T1000 (cell line): ENCODE data around the gene RREB1.
"Not testable (repeated sequence)": the region's sequence is repeated elsewhere in the genome, so short reads cannot be mapped to it uniquely, and the experiment has no call there.

Experiments used
- DNase-seq: peaks from one replicate; lab custom pipeline; 2025; ENCODE audit warnings: mixed read lengths; lab: John Stamatoyannopoulos, UW

Gene RREB1

DNA sequence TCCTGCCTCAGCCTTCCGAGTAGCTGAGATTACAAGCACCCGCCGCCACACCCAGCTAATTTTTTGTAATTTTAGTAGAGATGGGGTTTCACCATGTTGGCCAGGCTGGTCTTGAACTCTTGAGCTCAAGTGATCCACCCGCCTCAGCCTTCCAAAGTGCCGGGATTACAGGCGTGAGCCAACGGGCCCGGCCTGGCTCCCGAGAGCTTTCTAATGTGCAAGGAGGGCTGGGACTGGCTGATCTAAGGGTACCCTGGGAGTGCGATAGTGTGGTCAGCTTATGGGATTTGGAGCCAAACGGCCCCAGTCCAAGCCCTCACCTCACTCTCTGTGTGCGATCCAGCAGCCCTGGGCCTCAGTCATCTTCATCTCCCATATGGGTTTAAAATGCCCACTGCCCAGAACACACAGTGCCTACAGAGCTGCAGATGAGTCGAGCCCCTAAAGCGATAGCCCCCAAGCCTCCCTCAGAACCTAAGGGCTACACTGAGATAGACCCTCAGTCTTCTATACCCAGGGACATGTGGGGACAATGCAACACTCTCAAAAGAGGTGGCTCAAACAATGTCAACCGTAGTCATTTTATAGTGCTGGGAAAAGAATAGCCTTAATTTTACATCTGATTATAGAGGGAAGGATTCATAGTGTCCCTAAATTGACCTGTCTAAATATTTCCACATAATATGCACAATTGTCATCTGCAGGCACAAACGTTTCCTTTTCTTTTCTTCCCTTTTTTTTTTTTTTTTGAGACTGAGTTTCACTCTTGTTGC lies 155.2 kb downstream of the RREB1 start:
- no peak for DNase-seq

DNA sequence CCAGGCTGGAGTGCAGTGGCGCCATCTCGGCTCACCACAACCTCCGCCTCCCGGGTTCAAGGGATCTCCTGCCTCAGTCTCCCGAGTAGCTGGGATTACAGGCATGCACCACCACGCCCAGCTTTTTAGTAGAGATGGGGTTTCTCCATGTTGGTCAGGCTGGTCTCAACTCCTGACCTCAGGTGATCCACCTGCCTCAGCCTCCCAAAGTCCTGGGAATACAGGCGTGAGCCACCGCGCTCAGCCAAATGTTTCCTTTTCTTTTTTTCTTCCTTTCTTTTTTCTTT lies 155.7 kb downstream of the RREB1 start:
- not testable (repeated sequence) for DNase-seq

GRCh38 chr6:7264041-7264440 lies 156.3 kb downstream of the RREB1 start:
- DNase-seq = no peak

DNA sequence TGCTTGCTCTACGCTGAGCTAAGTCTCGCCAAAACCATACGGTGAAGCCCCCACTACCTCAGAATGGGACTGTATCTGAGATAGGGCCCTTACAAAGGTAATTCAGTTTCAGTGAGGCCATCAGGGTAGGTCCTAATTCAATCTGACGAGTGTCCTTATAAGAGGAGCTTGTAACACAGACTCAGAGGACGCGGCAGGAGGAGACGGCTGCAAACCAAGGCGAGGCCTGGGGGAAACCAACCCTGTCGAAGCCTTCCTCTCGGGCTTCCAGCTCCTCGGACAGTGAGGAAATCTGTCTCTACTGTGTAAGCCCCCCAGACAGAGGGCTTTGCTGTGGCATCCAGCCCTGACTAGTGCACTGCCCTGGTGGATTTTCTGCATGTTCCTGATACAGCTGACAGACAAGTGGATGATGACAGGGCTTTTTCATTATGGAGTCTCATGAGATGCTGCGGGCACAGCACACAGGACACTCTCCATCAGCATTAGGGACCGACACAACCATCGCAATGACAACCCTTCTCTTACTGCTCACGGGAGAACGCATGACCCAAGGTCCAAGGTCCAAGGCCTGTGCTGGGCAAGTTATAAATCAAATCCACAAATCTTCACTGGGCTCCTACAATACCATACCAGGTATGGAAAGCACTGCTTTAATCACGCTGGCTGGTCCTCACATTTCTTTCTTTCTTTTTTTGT lies 157.1 kb downstream of the RREB1 start:
- DNase-seq = no peak

DNA sequence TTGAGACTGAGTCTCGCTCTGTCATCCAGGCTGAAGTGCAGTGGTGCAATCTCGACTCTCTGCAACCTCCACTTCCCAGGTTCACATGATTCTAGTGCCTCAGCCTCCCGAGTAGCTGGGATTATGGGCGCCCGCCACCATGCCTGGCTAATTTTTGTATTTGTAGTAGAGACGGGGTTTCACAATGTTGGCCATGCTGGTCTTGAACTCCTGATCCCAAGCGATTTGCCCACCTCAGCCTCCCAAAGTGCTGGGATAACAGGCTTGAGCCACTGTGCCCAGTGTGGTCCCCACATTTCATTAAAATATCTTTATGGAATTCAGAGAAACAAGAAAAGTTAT lies 157.6 kb downstream of the RREB1 start:
- not testable (repeated sequence) for DNase-seq

- DNase-seq = no peak
Measured at GRCh38 chr6:7267071-7267465, 159.3 kb downstream of the RREB1 start.

- peak; percentile 86 for DNase-seq
Measured at GRCh38 chr6:7267466-7268091, 159.8 kb downstream of the RREB1 start.

- no peak for DNase-seq
Measured at GRCh38 chr6:7268362-7268761, 160.6 kb downstream of the RREB1 start.

DNA sequence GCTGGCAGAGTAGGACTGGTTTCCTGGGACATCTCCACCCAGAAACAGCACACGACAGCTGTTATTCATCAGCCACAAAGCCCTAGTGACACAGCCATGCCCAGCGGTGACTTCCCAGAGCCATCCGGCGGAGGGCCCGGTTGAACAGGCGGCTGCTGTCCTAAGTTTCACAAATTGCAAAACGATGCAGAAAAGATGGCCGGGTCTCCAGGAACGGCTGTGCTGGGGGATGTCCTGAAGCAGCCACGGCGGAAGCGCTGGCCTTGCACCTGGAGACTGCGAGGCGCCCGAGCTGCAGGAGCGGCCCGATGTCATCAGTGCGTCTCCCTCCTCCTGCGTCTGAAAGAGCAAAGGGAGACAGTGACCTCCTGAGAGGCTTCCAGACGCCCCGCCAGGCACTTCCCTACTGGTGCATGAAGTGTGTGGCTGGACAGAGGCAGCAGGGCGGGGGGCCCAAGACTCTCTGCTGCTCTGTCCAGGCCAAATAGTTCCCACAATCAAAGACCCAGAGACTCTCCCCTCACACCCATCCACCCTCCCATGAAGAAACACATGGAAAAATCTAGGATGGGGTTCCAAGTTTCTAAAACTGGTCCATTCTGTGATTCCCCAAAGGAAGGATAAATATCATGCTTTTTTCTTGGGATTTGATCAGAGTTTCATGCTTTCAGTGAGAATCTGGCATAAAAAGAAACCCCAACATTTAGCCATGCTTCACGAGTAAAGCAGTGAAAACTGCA lies 161.2 kb downstream of the RREB1 start:
- no peak for DNase-seq

GRCh38 chr6:7269816-7270215 lies 162.1 kb downstream of the RREB1 start:
- no peak for DNase-seq

GRCh38 chr6:7270320-7271204 lies 162.8 kb downstream of the RREB1 start:
- DNase-seq = no peak

GRCh38 chr6:7271205-7271534 lies 163.4 kb downstream of the RREB1 start:
- no peak for DNase-seq

DNA sequence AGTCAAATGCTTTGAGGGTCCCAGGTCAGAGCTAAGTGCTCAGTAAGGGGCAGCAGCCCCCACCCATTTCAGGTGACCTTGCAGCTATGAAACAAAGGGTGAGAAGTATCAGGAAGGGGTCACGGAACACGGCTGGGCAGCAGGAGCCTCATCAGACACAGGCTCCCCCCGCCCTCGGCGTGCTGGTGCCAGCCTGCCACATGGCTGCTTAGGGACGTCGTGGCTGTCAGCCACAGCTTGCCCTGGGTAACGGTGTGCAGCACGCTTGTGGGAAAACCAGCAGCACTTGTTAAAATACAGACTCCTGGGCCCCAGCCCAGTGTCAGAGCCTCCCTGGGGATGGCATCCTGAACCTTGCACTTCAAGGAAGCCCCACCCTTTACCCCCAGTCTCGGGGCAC lies 165.9 kb downstream of the RREB1 start:
- DNase-seq = no peak

- DNase-seq = not testable (repeated sequence)
Measured at GRCh38 chr6:7274525-7274924, 166.8 kb downstream of the RREB1 start.

GRCh38 chr6:7276199-7276524 lies 168.4 kb downstream of the RREB1 start:
- no peak for DNase-seq

DNA sequence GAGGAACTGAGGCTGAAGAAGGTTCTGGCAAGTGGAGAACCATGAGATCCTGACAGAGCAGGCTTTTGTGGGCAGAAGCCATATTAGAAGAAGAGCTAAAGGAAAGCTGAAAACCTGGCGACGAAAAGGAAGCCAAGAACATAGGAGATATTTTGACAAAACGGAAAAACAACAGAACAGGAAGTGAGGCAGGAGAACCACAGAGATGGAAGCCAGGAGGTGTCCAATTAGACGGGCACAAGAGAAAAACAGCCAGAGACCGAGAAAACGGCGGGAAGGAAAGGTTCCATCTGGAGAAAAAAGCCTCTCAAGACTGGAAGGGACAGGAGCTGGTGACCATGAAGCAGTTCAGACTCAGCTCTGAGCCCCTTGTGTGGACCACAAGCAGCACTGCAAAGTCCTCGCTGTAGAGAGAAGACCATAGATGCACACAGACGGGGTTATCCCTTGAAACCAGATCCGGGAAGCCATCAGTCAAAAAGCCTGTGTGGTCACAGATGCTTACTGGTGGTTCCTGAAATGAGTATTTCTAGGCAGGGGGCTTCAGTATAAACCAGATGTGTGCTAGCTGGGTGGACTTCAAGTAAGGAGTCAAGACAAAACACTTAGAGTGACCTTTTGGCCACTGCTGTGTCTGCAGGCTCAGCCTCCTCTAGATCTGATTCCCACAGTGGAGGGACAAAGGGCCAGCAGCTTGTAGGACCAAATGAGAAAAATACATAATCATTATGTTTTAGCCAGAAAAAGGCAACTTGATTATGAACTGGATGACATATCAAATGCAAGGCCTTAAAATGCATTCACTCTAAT lies 174.5 kb downstream of the RREB1 start:
- no peak for DNase-seq

DNA sequence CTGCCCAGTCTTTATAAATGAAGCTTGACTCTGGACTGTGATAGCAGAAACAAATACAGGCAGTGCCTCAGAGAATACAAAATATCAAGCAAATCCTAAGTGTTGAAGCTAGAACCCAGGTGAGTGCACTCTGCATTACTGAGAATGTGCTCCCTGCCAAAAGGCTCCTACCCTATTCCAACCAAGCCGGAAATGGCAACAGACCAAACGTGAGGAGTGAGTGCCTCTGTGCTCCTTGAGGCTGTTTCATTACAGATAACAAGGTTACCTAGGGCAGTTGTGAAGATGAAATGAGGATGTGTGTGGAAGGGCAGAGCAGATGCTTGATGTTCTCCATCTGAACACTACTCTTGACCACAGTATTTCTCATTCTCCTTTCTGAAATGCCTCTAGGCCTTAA lies 175.9 kb downstream of the RREB1 start:
- DNase-seq = no peak

GRCh38 chr6:7285416-7285815 lies 177.7 kb downstream of the RREB1 start:
- DNase-seq = no peak

- DNase-seq = no peak
Measured at GRCh38 chr6:7290079-7290478, 182.3 kb downstream of the RREB1 start.

- DNase-seq = no peak
Measured at GRCh38 chr6:7292596-7293255, 185.0 kb downstream of the RREB1 start.

DNA sequence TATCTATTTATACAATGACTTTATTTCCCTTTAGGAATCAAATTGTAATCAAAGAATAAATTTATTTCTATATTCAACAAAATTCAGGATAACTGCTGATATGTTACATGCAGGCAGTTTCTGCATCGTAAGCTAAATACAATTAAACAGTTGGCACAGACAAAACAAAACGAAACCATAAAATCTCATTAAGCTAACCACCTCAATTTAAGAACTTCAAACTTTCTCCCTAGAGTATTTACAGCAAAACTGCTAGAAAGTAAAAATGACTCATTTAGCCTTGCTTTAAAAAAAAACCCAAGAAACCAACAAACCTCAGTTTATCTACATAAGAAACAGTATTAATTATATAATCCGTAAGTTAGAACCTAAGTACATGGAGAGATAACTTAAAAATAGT lies 188.2 kb downstream of the RREB1 start:
- DNase-seq = no peak
